Natural killer cell (primary cell): ENCODE data around the gene GFER. TPM values are rescaled to one million over a fixed set of nuclear protein-coding genes. Genes with fewer than 3 reads are reported as not detected.
"Not testable (repeated sequence)": the region's sequence is repeated elsewhere in the genome, so short reads cannot be mapped to it uniquely, and the experiment has no call there.

ENCODE experiments used
- ATAC-seq, 3 donors: fragments of 150-1000 bp in 2 of 3; fragments of 200-7000 bp in 1 of 3; cut with Tn5 transposase; 1 replicate in 1 of 3; 2 replicates in 2 of 3; pipeline ENCODE4 v1.10.0; 2021; ENCODE audit warnings: mild to moderate bottlenecking in 2 of 3, moderate library complexity in 2 of 3
- DNase-seq, 2 donors: peaks; one replicate each; pipeline versions ENCODE4 v3.0.0 to v3.0.0-alpha.2; 2013 to 2021; ENCODE audit warnings: mixed read lengths in 1 of 2
- H3K27ac ChIP-seq: one replicate; pipeline ENCODE4 v1.5.1; 2013; ENCODE audit warnings: mild to moderate bottlenecking, low read length
- H3K27me3 ChIP-seq: one replicate; pipeline ENCODE4 v1.6.1; 2013; ENCODE audit warnings: low read length; ENCODE audit not compliant: control insufficient read depth, insufficient read depth
- H3K36me3 ChIP-seq: one replicate; pipeline ENCODE4 v1.6.1; 2013; ENCODE audit warnings: low read length; ENCODE audit not compliant: control insufficient read depth, insufficient read depth
- H3K4me1 ChIP-seq: one replicate; pipeline ENCODE4 v1.6.1; 2013; ENCODE audit warnings: low read length; ENCODE audit not compliant: control insufficient read depth, insufficient read depth
- H3K4me3 ChIP-seq: one replicate; pipeline ENCODE4 v1.5.1; 2013; ENCODE audit warnings: low read length
- H3K9me3 ChIP-seq: one replicate; pipeline ENCODE4 v1.6.1; 2013; ENCODE audit warnings: low read length; ENCODE audit not compliant: control insufficient read depth, insufficient read depth
- H3K27ac Mint-ChIP-seq, 2 donors: one replicate each; pipeline ENCODE4 v1.8.0; 2022; ENCODE audit warnings: mild to moderate bottlenecking in 2 of 2, mixed read lengths in 2 of 2, moderate library complexity in 1 of 2
- H3K27me3 Mint-ChIP-seq, 2 donors: one replicate each; pipeline ENCODE4 v1.8.0; 2022; ENCODE audit warnings: low read depth in 2 of 2, mixed read lengths in 2 of 2
- H3K36me3 Mint-ChIP-seq: one replicate; pipeline ENCODE4 v1.8.0; 2022; ENCODE audit warnings: mixed read lengths
- H3K4me1 Mint-ChIP-seq, 2 donors: one replicate each; pipeline ENCODE4 v1.8.0; 2022; ENCODE audit warnings: mixed read lengths in 2 of 2
- H3K4me3 Mint-ChIP-seq: one replicate; pipeline ENCODE4 v1.8.0; 2022; ENCODE audit warnings: mild to moderate bottlenecking, moderate library complexity, mixed read lengths
- H3K9me3 Mint-ChIP-seq, 2 donors: one replicate each; pipeline ENCODE4 v1.8.0; 2022; ENCODE audit warnings: mixed read lengths in 2 of 2
- CTCF ChIP-seq: fragments of 200-600 bp; IDR thresholded peaks from one replicate; pipeline ENCODE4 v1.8.0; 2022; ENCODE audit warnings: antibody characterized with exemption
- WGBS: methylation state at CpG from one replicate; pipeline ENCODE4 v1.1.7; 2013; ENCODE audit warnings: missing lambda C conversion rate; ENCODE audit not compliant: insufficient coverage; 5-methylcytosine and 5-hydroxymethylcytosine counted together
- intact Hi-C: fragments of 100-400 bp; cut with micrococcal nuclease; formaldehyde crosslinking; loops from one replicate; pipeline ENCODE4 v1.14.2; 2022
- total RNA-seq, 4 donors: library from RNA; stranded (reverse); fragments of 120-200 nt in 1 of 4; gene quantifications; one replicate each; pipeline versions ENCODE4 v1.2.3 to v1.2.4, GENCODE V29; 2013 to 2022

GFER gene
- total RNA-seq, 3 donors from 2014 or later (not counting 1 experiment from before 2014, with no cell fraction given), result 23.8 to 29.5 (median 24.6) TPM

DNA sequence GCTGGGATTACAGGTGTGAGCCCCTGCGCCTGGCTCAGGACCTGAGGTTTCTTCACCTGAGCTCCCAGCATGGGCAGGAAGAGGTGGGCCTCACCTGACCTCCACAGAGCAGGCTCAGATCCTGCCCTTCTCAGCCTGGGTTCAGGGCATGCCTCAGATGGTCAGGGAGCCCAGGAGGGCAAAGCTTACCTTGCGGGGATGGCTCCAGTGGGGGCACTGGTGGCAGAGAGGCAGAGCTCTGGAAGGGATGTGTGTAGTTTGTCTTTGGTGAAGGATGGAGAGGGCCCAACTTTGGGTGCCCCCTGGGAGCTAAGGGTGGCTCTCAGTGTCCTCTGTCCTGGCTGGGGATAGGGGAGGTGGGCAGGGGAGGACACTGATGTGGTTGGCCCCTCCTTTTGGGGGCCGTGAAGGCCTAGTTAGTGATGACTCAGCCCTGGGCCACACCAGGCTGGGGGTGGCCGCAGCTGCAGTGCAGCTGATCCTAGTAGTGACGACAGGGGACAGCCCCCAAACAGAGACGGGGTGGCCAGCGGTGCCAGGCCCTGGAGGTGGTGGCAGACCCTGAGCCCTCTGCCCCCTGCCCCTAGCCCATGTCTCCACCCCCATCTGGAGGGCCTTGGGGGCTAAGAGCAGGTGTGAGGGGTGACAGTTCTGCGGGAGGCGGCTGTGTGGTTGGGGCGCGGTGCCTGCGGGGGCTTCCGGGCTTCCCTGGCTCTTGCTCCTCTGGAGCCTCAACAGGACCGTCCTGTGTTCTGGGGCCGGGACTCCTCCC, 48.5 kb downstream of the GFER start:
- H3K9me3 ChIP-seq, result no peaks in the 10 kb centered on the region
- intact Hi-C loops, result no loop called here
- H3K36me3 ChIP-seq, result no peaks in the 10 kb centered on the region
- no peak for TF ChIP-seq CTCF
- peaks cover 3% of the 10 kb centered on the region for H3K4me1 ChIP-seq
- DNase-seq, result no peak
- no peak overlapping the region for H3K4me3 ChIP-seq
- H3K27ac ChIP-seq, result no peak overlapping the region
- Mint-ChIP-seq H3K36me3 (no peaks in the 10 kb centered on the region), H3K9me3 (no peaks in the 10 kb centered on the region), H3K27ac (peak overlapping the region; percentile 48 to 69), H3K4me3 (peak overlapping the region; percentile 25), H3K27me3 (no peaks in the 10 kb centered on the region), H3K4me1 (no peaks in the 10 kb centered on the region)
- ATAC-seq, result peak in 2 of 3 donors; percentile 64 to 76
- H3K27me3 ChIP-seq, result peaks cover 2% of the 10 kb centered on the region
- WGBS, result 60% methylated on average over 14 of the region's 15 CpGs

- ATAC-seq, result peak in 2 of 3 donors; percentile 49 to 52
These were observed 49.3 kb downstream of the GFER start for GRCh38 chr16:2033057-2033908.

GRCh38 chr16:2033909-2034695, 50.1 kb downstream of the GFER start:
- H3K27me3 Mint-ChIP-seq, H3K9me3 ChIP-seq, H3K27ac ChIP-seq, H3K4me1 ChIP-seq, H3K4me3 Mint-ChIP-seq, ATAC-seq, H3K4me3 ChIP-seq, H3K27me3 ChIP-seq, H3K36me3 ChIP-seq, H3K36me3 Mint-ChIP-seq, H3K4me1 Mint-ChIP-seq, DNase-seq, intact Hi-C loops, H3K9me3 Mint-ChIP-seq: not testable (repeated sequence)
- WGBS, result 81% methylated on average over 11 of the region's 32 CpGs
- H3K27ac Mint-ChIP-seq, result peak overlapping the region in 1 of 2 donors; percentile 42

More at GRCh38 chr16:2033057-2033908, 49.3 kb downstream of the GFER start:
- Mint-ChIP-seq H3K4me3 (no peak overlapping the region), H3K4me1 (no peaks in the 10 kb centered on the region), H3K9me3 (no peaks in the 10 kb centered on the region), H3K27ac (peak overlapping the region; percentile 48 to 69), H3K27me3 (no peaks in the 10 kb centered on the region), H3K36me3 (no peaks in the 10 kb centered on the region)
- no peaks in the 10 kb centered on the region for H3K36me3 ChIP-seq
- DNase-seq, result peak in 1 of 2 donors; percentile 25
- 26% methylated on average over 32 of the region's 37 CpGs for WGBS
- no peaks in the 10 kb centered on the region for H3K9me3 ChIP-seq
- H3K4me1 ChIP-seq, result no peaks in the 10 kb centered on the region
- no peak overlapping the region for H3K4me3 ChIP-seq
- no peak for TF ChIP-seq CTCF
- intact Hi-C loops, result no loop called here
- H3K27ac ChIP-seq, result no peak overlapping the region
- no peaks in the 10 kb centered on the region for H3K27me3 ChIP-seq
